ENCODE data around the gene PLIN5.

The PLIN5 gene

GRCh38 chr19:4534836-4535658 is at the start of gene PLIN5:
Gene PLIN5, minus strand, starts transcription at chr19:4535224. Its CDS starts 1,150 bp downstream, at chr19:4534074.
- DNase-seq, result peak; percentile 97

GRCh38 chr19:4583961-4584669 is 49.1 kb upstream of the PLIN5 start:
- peak; percentile 63 for DNase-seq

DNA sequence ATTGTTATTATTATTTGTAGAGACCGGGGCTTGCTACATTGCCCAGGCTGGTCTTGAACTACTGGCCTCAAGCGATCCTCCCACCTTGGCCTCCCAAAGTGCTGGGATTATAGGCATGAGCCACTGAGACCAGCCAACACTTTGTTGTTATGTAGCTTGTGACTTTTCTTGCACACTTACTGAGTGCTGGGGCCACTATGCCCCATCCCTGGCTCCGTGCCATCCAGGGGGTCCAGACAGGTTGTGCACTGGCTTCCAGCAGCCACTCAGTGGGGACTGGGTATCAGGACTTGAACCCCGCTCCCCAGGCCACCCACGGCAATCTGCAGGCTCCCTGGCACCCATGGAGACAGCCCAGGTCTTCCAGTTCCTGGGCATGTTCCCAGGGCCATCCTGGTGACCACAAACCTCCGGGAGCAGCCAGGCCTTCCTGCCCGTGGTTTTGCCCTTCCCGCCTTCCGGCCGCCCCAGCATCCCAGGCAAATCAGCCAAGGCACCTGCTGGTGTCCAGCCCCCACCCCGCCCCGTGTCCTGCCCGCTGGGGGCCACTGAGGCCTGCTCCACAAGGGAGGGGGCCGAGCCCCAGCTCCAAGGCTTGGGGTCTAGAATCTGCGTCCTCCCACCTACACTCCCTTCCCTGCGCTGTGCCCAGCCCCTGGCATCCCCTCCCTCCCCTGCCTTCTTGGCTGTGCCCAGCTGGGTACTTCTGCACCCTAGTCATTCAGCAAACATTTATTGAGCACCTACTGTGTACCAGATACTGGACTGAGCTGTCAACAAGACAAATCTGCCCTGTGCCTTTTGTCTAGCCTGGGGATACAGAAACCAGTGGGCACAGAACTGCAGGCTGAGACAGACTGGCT is 48.2 kb upstream of the PLIN5 start:
- DNase-seq, result no peak

DNA sequence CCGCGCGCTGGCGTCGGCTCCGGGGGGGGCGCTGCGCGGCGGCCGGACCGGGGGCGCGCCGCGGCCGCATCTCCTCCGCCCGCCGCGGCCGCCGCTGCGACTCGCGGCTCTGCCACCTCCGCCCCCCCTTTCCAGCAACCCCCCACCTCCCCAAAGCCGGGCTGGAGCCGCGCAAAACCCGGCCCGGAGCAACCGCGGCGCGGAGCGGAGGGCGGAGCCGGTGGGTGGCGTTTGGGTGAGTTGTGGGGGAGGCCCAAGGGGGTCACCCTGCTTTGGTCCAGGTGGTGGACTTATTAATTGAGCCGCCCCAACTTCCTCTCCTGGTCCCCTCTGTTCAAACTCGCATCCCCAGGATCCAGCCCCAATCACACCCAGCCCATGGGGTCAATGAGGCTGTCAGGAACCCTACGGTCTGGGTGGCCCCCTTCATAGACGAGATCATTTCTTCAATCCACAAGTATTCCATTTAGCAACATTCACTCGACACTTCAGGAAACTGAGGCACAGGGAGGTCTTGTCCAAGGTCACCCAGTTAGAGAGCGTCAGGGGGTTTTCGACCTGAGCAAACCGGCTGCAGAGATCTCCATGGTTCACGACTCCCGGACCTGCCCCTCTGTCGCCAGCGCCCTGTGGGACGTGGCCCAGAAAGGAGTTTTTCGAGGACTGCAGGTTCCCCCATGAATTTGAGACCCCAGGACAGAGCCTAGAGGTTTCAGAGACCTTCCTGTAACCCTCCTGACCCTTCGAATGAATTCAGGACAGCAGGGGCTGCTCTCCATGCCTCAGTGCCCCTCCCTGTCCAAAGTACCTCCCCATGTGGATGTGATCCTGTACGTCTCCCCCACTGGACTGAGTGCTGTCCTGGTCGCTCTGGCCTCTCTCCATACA is 46.9 kb upstream of the PLIN5 start:
- DNase-seq, result peak; percentile 80

GRCh38 chr19:4580961-4581665 is 46.1 kb upstream of the PLIN5 start:
- peak; percentile 56 for DNase-seq

- DNase-seq, result no peak
These were observed 45.2 kb upstream of the PLIN5 start for GRCh38 chr19:4580021-4580901.

- DNase-seq, result no peak
These were observed 44.4 kb upstream of the PLIN5 start for GRCh38 chr19:4579389-4579788.

GRCh38 chr19:4578552-4579248 is 43.7 kb upstream of the PLIN5 start:
- no peak for DNase-seq

GRCh38 chr19:4577020-4577782 is 42.2 kb upstream of the PLIN5 start:
- peak; percentile 21 for DNase-seq

- DNase-seq, result peak; percentile 68
These were observed 41.3 kb upstream of the PLIN5 start for GRCh38 chr19:4576016-4576933.

- peak; percentile 43 for DNase-seq
These were observed 40.4 kb upstream of the PLIN5 start for GRCh38 chr19:4575267-4576015.

GRCh38 chr19:4573682-4574081 is 38.7 kb upstream of the PLIN5 start:
- no peak for DNase-seq

GRCh38 chr19:4571305-4571917 is 36.4 kb upstream of the PLIN5 start:
- no peak for DNase-seq

DNA sequence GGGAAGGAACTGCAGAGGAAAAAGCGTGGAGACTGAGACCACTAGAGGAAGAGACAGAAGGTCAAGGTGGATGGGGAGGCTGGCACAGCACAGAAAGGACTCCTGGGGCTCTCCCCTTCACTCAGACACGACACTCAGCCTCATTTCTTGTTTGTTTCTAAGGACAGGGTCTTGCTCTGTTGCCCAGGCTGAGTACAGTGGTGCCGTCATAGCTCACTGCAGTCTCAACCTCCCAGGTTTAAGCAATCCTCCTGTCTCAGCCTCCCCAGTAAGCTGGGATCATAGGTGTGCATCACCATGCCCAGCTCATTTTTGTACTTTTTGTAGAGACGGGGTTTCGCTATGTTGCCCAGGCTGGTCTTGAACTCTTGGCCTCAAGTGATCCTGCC is 35.9 kb upstream of the PLIN5 start:
- DNase-seq, result no peak

DNA sequence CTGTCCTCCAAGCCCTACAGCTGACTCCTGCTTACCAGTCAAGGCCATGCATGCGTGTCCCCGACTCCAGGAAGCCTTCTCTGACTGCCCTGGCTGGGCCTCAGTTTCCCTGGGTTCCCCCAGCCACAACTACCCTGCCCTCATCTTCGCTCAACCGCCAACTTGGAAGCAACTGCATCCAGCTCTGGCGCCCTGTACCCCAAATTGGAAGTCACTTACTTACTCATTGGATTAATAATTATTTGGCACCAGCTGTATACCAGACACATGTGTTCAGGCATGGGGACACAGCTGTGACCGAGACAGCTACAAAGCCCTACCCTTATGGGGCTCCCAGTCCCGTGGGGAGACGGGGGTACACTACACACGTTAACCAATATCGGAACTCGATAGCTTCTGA is 35.4 kb upstream of the PLIN5 start:
- no peak for DNase-seq

GRCh38 chr19:4568886-4569285 is 33.9 kb upstream of the PLIN5 start:
- DNase-seq, result no peak

DNA sequence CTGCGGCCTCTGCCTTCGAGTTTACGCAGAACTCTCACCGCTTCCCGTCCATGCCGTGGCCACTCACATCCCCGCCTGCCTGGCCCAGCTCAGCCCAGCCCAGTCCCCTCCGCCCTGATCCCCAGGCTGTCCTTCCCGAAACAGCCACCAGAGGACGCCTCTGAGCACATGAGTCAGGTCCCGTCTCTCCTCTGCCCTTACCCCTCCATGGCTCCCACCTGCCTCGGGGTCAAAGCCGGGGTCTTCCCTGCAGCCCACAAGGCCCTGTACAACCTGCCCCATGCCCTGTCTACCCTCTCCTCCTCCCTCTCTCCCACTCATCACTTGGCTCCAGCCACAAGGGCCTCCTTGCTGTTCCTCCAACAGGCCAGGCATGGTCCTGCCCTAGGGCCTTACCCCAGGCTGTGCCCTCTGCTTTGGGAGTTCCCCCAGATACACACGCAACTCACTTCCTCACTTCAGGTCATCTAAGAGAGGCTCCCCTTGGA is 32.6 kb upstream of the PLIN5 start:
- DNase-seq, result peak; percentile 69
